Smooth muscle cell (in vitro differentiated cells): ENCODE data around the gene BCL10. TPM values are rescaled to one million over a fixed set of nuclear protein-coding genes. Genes with fewer than 3 reads are reported as not detected.
A peak's percentile ranks its signal among the peaks of the same experiment; 100 is the strongest.

Experiments
- DNase-seq: peaks from one replicate; lab custom pipeline; 2025; ENCODE audit not compliant: unreplicated experiment; lab: John Stamatoyannopoulos, UW
- H2AFZ ChIP-seq: fragments of 200-600 bp; sonication (generic); 2 replicates; pipeline ENCODE4 v1.6.0; 2016; ENCODE audit warnings: antibody characterized with exemption, low read depth, mild to moderate bottlenecking
- H3F3A ChIP-seq: fragments of 200-600 bp; sonication (generic); 2 replicates; pipeline ENCODE4 v1.6.0; 2017; ENCODE audit warnings: antibody characterized with exemption, low read depth
- H3K27ac ChIP-seq: fragments of 200-600 bp; sonication (generic); 2 replicates; pipeline ENCODE4 v1.5.1; 2016; ENCODE audit warnings: low read depth, mild to moderate bottlenecking
- H3K27me3 ChIP-seq: fragments of 200-600 bp; sonication (generic); 2 replicates; pipeline ENCODE4 v1.6.1; 2016; ENCODE audit warnings: low read depth, mild to moderate bottlenecking
- H3K36me3 ChIP-seq: fragments of 200-600 bp; sonication (generic); 2 replicates; pipeline ENCODE4 v1.5.1; 2016; ENCODE audit warnings: low read depth
- H3K4me1 ChIP-seq: fragments of 200-600 bp; sonication (generic); 2 replicates; pipeline ENCODE4 v1.5.1; 2016; ENCODE audit warnings: low read depth
- H3K4me2 ChIP-seq: fragments of 200-600 bp; sonication (generic); 2 replicates; pipeline ENCODE4 v1.6.0; 2016; ENCODE audit warnings: mild to moderate bottlenecking
- H3K4me3 ChIP-seq: fragments of 200-600 bp; sonication (generic); 2 replicates; pipeline ENCODE4 v1.5.1; 2016; ENCODE audit warnings: mild to moderate bottlenecking
- H3K79me2 ChIP-seq: fragments of 200-600 bp; sonication (generic); 2 replicates; pipeline ENCODE4 v1.6.0; 2016; ENCODE audit warnings: low read depth, mild to moderate bottlenecking
- H3K9ac ChIP-seq: fragments of 200-600 bp; sonication (generic); 2 replicates; pipeline ENCODE4 v1.6.0; 2016; ENCODE audit warnings: low read depth
- H3K9me3 ChIP-seq: fragments of 200-600 bp; sonication (generic); replicated peaks from 2 replicates; pipeline ENCODE4 v1.5.1; 2016; ENCODE audit warnings: low read depth
- H4K20me1 ChIP-seq: fragments of 200-600 bp; sonication (generic); 2 replicates; pipeline ENCODE4 v1.6.0; 2016; ENCODE audit warnings: low read depth
- whole genome bisulfite sequencing: methylation state at CpG from one replicate; pipeline ENCODE4 v1.1.7; 2016; ENCODE audit warnings: low lambda C conversion rate; 5-methylcytosine and 5-hydroxymethylcytosine counted together
- polyA plus RNA-seq: library from polyadenylated mRNA; unstranded; fragments of >200 nt; fragmentation: Nextera tagmentation; extraction: Ambion mirVana; gene quantifications from 2 replicates; pipeline ENCODE4 v1.2.1, GENCODE V29; 2016
- total RNA-seq: library from RNA; depleted of rRNA; stranded (reverse); fragments of >200 nt; gene quantifications from 2 replicates; pipeline ENCODE4 v1.2.3, GENCODE V29; 2014
- TF ChIP-seq, protein P1 (sequence below): fragments of 200-600 bp; sonication (generic); IDR thresholded peaks from 2 replicates; pipeline ENCODE4 v1.5.1; 2017; ENCODE audit warnings: borderline replicate concordance, mild to moderate bottlenecking, antibody characterized with exemption; ENCODE audit not compliant: insufficient read depth, poor library complexity, severe bottlenecking

Gene BCL10
- total and polyA plus RNA-seq, 2 experiments from 2014 or later, result 21.4 to 34.3 TPM

DNA sequence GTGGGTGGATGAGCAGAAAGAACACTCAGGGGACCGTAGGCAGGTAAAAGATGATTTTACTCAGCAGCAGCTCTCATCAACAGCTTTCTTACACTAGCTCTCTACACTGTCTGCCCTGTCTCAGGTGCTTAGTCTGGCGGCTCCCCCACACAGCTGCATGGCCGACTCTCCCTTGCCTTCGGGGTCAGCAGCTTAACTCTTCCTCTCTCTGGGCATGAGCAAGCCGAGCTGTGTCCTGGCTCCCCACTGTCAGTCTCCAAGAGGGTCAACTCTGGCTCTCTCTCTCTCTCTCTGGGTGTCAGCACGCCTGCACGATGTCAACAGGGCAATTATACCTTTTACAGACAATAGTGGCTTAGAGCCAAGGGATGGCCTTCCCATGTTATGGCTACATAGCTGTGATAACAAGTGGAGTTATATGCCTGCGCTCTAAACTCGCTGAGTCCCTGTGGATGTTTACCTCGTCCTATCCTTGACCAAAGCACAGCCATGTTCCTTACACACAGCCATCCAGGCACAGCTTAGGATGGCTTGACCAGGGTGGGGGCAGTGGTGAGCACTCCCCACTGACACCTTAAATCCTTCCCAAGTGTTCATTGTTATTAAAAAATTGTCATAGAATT lies 3.1 kb upstream of the BCL10 start:
- H3K4me3 ChIP-seq, result no peak overlapping the region
- no peak for DNase-seq

DNA sequence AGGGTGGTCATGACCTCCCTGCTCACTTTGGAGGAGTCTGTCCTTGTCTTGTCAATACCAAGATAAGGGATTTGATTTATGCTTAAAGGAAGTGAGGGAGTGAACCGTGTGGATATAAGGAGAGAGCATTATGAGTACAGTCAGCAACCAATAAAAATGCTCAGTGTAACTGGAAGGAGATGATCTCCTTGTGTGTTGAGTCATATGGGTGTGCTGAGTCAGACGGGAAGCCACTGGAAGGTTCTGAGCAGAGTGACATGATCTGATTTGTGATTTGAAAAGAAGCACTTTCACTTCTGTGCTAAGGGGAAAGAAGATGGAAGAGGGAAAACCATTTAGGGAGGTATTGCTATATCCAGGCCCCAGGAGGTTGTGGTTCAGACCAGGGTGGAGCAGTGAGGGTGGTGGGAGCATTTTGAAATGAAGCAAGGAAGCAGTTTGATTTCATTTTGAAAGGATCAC lies 2.5 kb upstream of the BCL10 start:
- Histone ChIP-seq H3K79me2 (peaks cover 18% of the 10 kb centered on the region), H3K4me2 (peak overlapping the region; percentile 64), H3K9me3 (no peaks in the 10 kb centered on the region), H3K36me3 (no peaks in the 10 kb centered on the region), H3K27ac (peak overlapping the region; percentile 94), H3K4me1 (peaks cover 15% of the 10 kb centered on the region), H3F3A (peaks cover 17% of the 10 kb centered on the region), H3K9ac (peak overlapping the region; percentile 13), H4K20me1 (peaks cover 15% of the 10 kb centered on the region), H3K27me3 (no peaks in the 10 kb centered on the region), H3K4me3 (no peak overlapping the region), H2AFZ (peak overlapping the region; percentile 1)
- DNase-seq, result peak; percentile 6
- TF ChIP-seq, protein P1, sequence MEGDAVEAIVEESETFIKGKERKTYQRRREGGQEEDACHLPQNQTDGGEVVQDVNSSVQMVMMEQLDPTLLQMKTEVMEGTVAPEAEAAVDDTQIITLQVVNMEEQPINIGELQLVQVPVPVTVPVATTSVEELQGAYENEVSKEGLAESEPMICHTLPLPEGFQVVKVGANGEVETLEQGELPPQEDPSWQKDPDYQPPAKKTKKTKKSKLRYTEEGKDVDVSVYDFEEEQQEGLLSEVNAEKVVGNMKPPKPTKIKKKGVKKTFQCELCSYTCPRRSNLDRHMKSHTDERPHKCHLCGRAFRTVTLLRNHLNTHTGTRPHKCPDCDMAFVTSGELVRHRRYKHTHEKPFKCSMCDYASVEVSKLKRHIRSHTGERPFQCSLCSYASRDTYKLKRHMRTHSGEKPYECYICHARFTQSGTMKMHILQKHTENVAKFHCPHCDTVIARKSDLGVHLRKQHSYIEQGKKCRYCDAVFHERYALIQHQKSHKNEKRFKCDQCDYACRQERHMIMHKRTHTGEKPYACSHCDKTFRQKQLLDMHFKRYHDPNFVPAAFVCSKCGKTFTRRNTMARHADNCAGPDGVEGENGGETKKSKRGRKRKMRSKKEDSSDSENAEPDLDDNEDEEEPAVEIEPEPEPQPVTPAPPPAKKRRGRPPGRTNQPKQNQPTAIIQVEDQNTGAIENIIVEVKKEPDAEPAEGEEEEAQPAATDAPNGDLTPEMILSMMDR, result no peak
- WGBS, result 0% methylated on average over 2 of the region's 2 CpGs

More for the DNA sequence above, 3.1 kb upstream of the BCL10 start:
- no peaks in the 10 kb centered on the region for H3K36me3 ChIP-seq
- H3K4me1 ChIP-seq, result peaks cover 9% of the 10 kb centered on the region
- no peaks in the 10 kb centered on the region for H3K27me3 ChIP-seq
- 93% methylated on average over 10 of the region's 10 CpGs for WGBS
- peaks cover 17% of the 10 kb centered on the region for H3F3A ChIP-seq
- peak overlapping the region; percentile 94 for H3K27ac ChIP-seq
- peaks cover 12% of the 10 kb centered on the region for H3K79me2 ChIP-seq
- TF ChIP-seq, protein P1, result no peak
- peak overlapping the region; percentile 13 for H3K9ac ChIP-seq
- H4K20me1 ChIP-seq, result peaks cover 8% of the 10 kb centered on the region
- H3K9me3 ChIP-seq, result no peaks in the 10 kb centered on the region
- peak overlapping the region; percentile 64 for H3K4me2 ChIP-seq
- H2AFZ ChIP-seq, result peak overlapping the region; percentile 1

DNA sequence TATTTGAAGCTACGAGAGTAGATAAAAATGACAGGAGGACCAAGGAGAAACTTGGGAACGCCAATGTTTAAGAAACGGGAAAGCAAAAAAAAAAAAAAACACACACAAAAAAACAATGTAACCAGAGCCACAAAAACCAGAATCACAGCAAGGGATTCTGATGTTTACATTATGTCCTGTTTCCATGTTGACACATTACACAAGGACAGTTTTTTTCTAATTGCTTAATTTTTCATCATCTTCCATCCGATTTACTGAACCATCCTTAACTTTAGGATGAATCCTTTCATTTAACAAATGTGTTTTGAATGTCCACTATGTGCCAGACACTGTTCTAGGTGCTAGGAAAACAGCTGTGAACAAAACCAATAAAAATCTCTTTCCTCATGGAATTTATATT lies 1.4 kb upstream of the BCL10 start:
- Histone ChIP-seq H3K27me3 (no peaks in the 10 kb centered on the region), H3K79me2 (peaks cover 29% of the 10 kb centered on the region), H3K27ac (peak overlapping the region; percentile 94), H3K36me3 (no peaks in the 10 kb centered on the region), H3K4me2 (no peak overlapping the region), H3K4me1 (peaks cover 15% of the 10 kb centered on the region), H3F3A (peaks cover 17% of the 10 kb centered on the region), H3K4me3 (no peak overlapping the region), H3K9ac (no peak overlapping the region), H4K20me1 (peaks cover 25% of the 10 kb centered on the region), H3K9me3 (no peaks in the 10 kb centered on the region), H2AFZ (no peak overlapping the region)
- WGBS, result 88% methylated on average over 4 of the region's 4 CpGs
- no peak for DNase-seq
- TF ChIP-seq, protein P1, result no peak
